NCI-H146 treated with DMSO at 0.1 percent for 48 hours (cell line): ENCODE results near the gene GPD2.

ENCODE experiments used
- DNase-seq: peaks from one replicate; lab custom pipeline; 2025; ENCODE audit not compliant: unreplicated experiment; lab: John Stamatoyannopoulos, UW

GPD2 gene

DNA sequence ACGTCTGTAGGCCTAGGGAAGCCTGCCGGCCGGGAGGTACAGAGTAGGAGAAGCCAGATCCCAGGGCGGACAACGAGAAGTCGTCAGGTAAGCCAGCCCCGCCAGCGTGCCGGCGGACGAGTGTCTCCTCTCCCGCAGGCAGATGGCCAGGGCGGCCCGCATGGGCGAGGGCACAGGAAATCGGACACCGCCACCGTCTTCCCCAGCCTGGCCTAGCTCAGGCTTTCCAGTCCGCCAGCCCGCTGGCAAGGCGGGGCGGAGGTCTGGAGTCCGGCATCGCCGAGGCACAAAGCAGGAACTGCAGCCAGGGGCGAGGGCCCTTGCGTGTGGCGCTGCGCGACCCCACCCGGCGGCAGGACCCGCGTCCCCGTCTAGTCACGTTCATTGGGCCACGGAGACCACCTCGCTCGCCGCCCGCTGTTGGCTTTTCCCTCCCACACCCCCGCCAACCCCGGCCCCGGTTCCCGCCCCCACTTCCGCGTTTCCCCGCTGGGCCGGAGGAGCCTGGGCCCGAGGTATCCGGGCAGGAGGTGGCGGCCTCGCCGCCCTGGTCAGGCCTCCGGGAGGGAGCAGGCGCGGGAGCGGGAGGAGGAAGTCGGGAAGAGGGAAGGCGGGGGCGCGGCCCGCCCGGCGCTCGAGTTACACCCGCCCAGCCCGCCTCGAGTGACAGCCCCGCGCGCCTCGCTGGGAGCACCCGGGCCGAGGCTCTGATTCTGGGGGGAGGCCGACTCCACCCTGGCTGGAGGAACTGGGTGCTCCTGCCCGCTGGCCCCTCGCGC is at the start of gene GPD2:
Gene GPD2 (plus strand): TSS at position 662 of the 779 bp plus-strand sequence. CDS start 39,727 bp downstream, outside the sequence.
- peak; percentile 56 for DNase-seq

GRCh38 chr2:156394033-156394741 is 42.0 kb upstream of the GPD2 start:
- DNase-seq: no peak

DNA sequence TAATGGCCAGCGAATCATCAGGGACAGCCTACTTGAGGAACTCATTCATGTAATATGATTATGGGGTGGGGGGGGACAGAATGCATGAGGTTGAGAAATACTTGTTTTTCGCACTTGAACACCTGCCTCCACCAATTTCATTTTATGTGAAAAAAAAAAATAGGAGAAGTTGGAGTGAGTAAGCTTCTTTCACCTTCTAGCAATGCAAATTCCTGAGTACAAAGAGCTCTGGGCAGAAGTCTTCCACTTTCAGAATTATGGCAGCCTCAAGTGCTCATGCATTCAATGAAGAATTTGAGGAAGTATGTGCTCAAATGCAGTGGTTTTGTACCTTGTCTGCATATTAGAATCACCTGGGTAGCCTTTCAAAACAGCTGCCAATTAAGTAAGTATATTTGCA is 40.1 kb upstream of the GPD2 start:
- no peak for DNase-seq

DNA sequence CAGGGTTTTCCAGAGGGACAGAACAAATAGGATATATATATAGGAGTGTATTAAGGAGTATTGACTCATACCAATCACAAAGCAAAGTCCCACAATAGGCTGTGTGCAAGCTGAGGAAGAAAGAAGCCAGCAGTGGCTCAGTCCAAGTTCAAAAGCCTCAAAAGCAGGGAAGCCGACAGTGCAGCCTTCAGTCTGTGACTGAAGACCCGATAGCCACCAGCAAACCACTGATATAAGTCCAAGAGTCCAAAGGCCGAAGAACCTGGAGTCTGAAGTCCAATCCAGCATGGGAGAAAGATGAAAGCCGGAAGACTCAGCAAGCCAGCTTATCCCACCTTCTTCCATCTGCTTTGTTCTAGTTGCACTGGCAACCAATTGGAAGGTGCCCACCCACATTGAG is 39.0 kb upstream of the GPD2 start:
- no peak for DNase-seq

GRCh38 chr2:156398176-156398575 is 38.0 kb upstream of the GPD2 start:
- DNase-seq: no peak

GRCh38 chr2:156399224-156399949 is 36.8 kb upstream of the GPD2 start:
- peak; percentile 40 for DNase-seq

- peak; percentile 43 for DNase-seq
These were observed 36.1 kb upstream of the GPD2 start for GRCh38 chr2:156399950-156400705.

GRCh38 chr2:156400706-156401678 is 35.2 kb upstream of the GPD2 start:
- DNase-seq: peak; percentile 84

- DNase-seq: no peak
These were observed 34.3 kb upstream of the GPD2 start for GRCh38 chr2:156401861-156402260.

- DNase-seq: no peak
These were observed 30.6 kb upstream of the GPD2 start for GRCh38 chr2:156405586-156405985.

DNA sequence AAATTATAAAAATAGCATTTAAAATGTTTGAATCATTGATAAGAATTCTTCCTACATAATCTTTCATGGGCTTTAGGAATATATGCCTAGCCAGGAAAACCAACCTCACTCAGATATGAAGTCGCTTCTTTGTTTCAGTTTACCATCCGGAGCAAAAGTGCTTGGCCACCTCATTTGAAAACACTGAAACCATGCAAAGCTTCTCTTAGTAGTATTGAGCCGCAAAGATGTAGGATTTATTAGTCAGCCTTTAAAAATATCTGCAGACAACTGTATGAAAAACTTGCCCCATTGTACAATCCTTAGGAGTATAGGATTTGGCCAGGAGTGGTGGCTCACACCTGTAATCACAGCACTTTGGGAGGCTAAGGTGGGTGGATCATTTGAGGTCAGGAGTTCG is 24.3 kb upstream of the GPD2 start:
- DNase-seq: no peak

DNA sequence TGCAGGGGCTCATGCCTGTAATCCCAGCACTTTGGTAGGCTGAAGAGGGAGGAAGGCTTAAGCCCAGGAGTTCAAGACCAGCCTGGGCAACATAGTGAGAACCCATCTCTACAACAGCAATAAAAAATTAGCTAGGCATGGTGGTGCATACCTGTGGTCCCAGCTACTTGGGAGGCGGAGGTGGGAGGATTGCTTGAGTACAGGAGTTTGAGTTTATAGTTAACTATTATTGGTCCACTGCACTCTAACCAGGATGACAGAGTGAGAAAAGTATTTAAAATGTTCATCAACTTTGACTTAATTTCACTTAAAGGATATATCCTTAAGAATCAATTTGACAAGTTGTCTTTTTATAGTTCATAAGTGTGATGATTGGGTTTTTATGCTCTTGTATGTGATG is 14.3 kb upstream of the GPD2 start:
- no peak for DNase-seq

- peak; percentile 91 for DNase-seq
These were observed 12.4 kb upstream of the GPD2 start for GRCh38 chr2:156423674-156424282.

GRCh38 chr2:156427074-156427473 is 9.1 kb upstream of the GPD2 start:
- no peak for DNase-seq

DNA sequence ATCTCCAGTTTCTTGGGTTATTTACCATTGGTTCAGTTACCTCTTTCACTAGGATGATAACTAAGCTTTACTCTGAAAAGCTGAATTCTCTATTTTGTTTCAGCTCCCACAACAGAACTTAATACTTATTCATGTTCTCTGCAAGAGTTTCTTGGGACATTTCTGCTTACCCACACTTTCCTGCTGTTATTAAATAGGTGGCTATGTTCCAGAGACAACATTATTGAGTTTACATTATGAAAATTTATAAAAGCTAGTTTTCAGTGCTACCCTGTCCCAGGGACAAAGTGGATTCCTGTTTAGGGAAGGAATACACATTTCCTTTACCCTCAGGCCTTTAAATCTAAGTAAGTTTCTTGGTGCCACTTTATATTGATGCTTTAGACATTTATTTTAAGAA is 7.0 kb upstream of the GPD2 start:
- DNase-seq: no peak

DNA sequence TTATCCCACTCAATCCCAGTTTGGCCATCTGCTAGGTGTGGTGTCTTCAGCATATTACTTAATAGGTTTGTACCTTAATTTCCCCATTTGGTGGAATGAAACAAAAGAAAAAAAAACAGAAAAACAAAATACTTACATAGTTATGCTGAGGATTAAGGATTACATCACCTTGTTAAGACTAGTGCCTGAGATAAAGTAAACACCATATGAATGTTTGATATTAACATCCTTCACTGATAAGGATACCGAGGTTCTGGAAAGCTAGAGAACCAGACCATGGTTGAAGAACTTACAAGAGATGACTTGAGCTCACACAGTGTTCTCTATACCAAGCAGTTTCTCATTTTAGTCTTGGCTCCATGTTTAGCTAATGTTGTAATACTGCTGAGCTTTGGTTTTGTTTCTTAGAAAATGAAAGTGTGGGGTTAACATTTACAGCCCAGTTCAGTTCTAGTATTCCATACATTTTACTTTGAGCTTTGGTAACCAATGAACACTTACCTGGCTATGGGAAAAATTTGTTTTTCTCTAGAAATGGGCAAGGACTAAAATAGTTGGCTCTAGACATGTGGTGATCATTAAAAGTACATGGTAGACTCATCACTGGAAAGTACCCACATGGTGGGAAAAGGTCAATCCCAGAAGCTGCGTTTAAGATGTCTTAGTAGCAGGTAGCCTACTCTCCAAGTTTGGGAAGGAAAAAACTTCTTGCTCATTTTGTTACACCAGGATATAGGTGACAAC is 5.8 kb upstream of the GPD2 start:
- no peak for DNase-seq

GRCh38 chr2:156430980-156431358 is 5.2 kb upstream of the GPD2 start:
- DNase-seq: no peak

DNA sequence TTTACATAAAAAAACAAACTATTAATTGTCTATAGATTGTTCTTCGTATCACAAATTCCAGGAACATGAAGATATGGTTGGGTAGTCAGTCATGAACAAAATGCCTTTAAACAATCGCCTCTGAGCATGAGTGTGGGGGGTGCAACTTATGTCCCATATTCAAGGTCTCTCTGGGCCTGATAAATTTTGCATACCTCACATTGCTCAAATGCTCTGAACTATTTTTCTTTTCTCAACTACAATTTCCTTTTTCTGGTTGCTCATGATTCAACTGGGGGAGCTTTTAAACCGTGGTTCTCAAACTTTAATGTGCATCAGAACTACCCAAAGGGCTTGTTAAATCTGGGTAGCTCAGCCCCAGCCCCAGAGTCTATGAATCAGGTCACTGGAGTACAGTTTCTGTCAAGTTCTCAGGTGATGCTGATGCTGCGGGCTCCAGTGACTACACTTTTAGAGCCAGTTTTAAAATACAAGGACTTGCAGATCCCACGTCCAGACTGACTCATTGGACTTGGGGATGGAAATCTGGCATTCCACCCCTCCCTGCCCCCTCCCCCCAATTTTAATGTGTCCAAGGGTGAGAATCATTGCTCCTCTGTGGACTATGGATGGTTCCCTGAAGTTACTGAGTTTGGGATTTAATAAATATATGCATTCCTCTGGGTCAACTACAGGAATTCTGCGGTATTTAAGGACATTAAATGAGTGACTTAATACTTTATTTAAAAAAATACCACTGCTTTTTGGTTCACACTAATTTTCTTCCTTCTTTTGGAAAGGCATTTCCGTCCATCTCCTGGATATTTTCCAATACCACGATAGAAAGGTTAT is 1.5 kb upstream of the GPD2 start:
- DNase-seq: no peak
